IPS DF 6.9 (cell line): ENCODE results near the gene TRIM24.

Experiments used
- DNase-seq: peaks from one replicate; pipeline ENCODE4 v3.0.0-alpha.2; 2013; ENCODE audit warnings: low read depth, low spot score
- H3K27ac ChIP-seq: one replicate; pipeline ENCODE4 v1.5.1; 2013; ENCODE audit warnings: low read length, control low read depth
- H3K27me3 ChIP-seq: 2 replicates; pipeline ENCODE4 v1.6.1; 2013; ENCODE audit warnings: mild to moderate bottlenecking, low read length; ENCODE audit not compliant: control insufficient read depth, insufficient read depth
- H3K36me3 ChIP-seq: 2 replicates; pipeline ENCODE4 v1.6.1; 2013; ENCODE audit warnings: low read length; ENCODE audit not compliant: control insufficient read depth, insufficient read depth
- H3K4me1 ChIP-seq: 2 replicates; pipeline ENCODE4 v1.6.1; 2013; ENCODE audit warnings: low read length; ENCODE audit not compliant: control insufficient read depth, insufficient read depth
- H3K4me3 ChIP-seq: 2 replicates; pipeline ENCODE4 v1.5.1; 2013; ENCODE audit warnings: mild to moderate bottlenecking, low read length
- H3K9me3 ChIP-seq: 2 replicates; pipeline ENCODE4 v1.6.1; 2013; ENCODE audit warnings: low read length, inconsistent platforms; ENCODE audit not compliant: control insufficient read depth, insufficient read depth
- WGBS: extraction: QIAGEN DNeasy Blood & Tissue Kit; methylation state at CpG from one replicate; pipeline ENCODE4 v1.1.7; 2013; ENCODE audit warnings: mixed read lengths, missing lambda C conversion rate; ENCODE audit not compliant: insufficient read length, insufficient coverage; 5-methylcytosine and 5-hydroxymethylcytosine counted together

The TRIM24 gene

DNA sequence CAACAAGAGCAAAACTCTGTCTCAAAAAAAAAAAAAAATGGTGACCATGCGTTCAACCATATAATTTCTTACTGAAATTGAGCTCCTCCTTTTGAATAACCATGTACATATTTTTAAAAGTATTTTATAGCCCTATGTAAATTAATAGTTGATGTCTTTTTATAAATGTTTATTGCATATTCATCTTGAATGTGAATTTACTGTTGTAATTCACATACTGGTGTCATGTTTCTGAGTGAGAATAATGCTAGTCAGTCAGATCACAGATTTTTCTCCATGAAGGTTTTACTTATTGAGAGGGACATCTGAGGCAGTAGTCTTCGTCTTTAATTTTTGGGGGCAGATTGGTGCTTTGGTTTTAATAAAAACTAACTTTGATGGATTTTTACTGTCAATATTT lies 128.9 kb downstream of the TRIM24 start:
- H3K4me1 ChIP-seq, result no peaks in the 10 kb centered on the region; the same call in 1 of the 2 replicates
- H3K27me3 ChIP-seq, result no peaks in the 10 kb centered on the region
- H3K36me3 ChIP-seq, result peaks cover 5% of the 10 kb centered on the region; the same call in 1 of the 2 replicates
- WGBS, result no CpG with 5 or more reads among the region's 2 CpGs
- no peak for DNase-seq
- H3K9me3 ChIP-seq, result no peaks in the 10 kb centered on the region
- H3K27ac ChIP-seq, result no peak overlapping the region
- no peak overlapping the region for H3K4me3 ChIP-seq

- peaks cover 4% of the 10 kb centered on the region; the same call in 1 of the 2 replicates for H3K36me3 ChIP-seq
- no peaks in the 10 kb centered on the region for H3K27me3 ChIP-seq
- H3K4me1 ChIP-seq, result no peaks in the 10 kb centered on the region; the same call in 1 of the 2 replicates
- no peak overlapping the region for H3K27ac ChIP-seq
- WGBS, result no CpG with 5 or more reads among the region's 1 CpG
- DNase-seq, result no peak
- no peak overlapping the region for H3K4me3 ChIP-seq
- H3K9me3 ChIP-seq, result no peaks in the 10 kb centered on the region
These were observed 130.1 kb downstream of the TRIM24 start for GRCh38 chr7:138590154-138590553.

- WGBS, result no CpG with 5 or more reads among the region's 2 CpGs
- Histone ChIP-seq H3K27ac (no peak overlapping the region), H3K36me3 (no peaks in the 10 kb centered on the region), H3K27me3 (no peaks in the 10 kb centered on the region), H3K4me1 (no peaks in the 10 kb centered on the region), H3K9me3 (no peaks in the 10 kb centered on the region), H3K4me3 (no peak overlapping the region)
- DNase-seq, result no peak
These were observed 135.4 kb downstream of the TRIM24 start for GRCh38 chr7:138595454-138595853.

DNA sequence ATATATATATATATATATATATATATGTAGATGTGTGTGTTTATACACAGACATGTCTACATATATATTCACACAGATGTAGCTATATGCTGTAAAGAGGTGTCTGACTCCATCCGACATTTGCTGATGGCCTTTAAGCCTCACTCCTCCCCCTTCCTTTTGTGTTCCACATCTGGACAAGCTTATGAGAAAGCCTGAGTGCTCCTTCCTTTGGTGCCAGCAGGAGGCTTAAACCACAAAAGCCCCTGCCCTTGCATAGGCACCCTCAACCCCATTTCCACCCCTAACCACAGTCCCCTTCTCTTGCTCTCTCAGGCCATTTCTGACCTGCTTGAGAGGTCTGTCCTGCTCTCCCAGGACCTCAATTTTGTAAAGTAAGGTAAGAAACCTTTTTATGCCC lies 142.4 kb downstream of the TRIM24 start:
- H3K4me3 ChIP-seq, result no peak overlapping the region
- H3K27ac ChIP-seq, result no peak overlapping the region
- no peaks in the 10 kb centered on the region for H3K9me3 ChIP-seq
- H3K36me3 ChIP-seq, result no peaks in the 10 kb centered on the region
- no peaks in the 10 kb centered on the region for H3K4me1 ChIP-seq
- DNase-seq, result no peak
- H3K27me3 ChIP-seq, result no peaks in the 10 kb centered on the region
- no CpG with 5 or more reads among the region's 1 CpG for WGBS

- Histone ChIP-seq H3K4me3 (no peak overlapping the region), H3K36me3 (no peaks in the 10 kb centered on the region), H3K4me1 (no peaks in the 10 kb centered on the region), H3K27me3 (no peaks in the 10 kb centered on the region), H3K9me3 (no peaks in the 10 kb centered on the region), H3K27ac (no peak overlapping the region)
- DNase-seq, result no peak
- 100% methylated on average over 1 of the region's 8 CpGs for WGBS
These were observed 143.7 kb downstream of the TRIM24 start for GRCh38 chr7:138603549-138604318.

GRCh38 chr7:138606236-138606635 lies 146.2 kb downstream of the TRIM24 start:
- no CpG with 5 or more reads among the region's 3 CpGs for WGBS
- DNase-seq, result no peak
- no peaks in the 10 kb centered on the region for H3K27me3 ChIP-seq
- no peaks in the 10 kb centered on the region for H3K9me3 ChIP-seq
- H3K36me3 ChIP-seq, result no peaks in the 10 kb centered on the region
- H3K4me3 ChIP-seq, result no peak overlapping the region
- no peak overlapping the region for H3K27ac ChIP-seq
- no peaks in the 10 kb centered on the region for H3K4me1 ChIP-seq

DNA sequence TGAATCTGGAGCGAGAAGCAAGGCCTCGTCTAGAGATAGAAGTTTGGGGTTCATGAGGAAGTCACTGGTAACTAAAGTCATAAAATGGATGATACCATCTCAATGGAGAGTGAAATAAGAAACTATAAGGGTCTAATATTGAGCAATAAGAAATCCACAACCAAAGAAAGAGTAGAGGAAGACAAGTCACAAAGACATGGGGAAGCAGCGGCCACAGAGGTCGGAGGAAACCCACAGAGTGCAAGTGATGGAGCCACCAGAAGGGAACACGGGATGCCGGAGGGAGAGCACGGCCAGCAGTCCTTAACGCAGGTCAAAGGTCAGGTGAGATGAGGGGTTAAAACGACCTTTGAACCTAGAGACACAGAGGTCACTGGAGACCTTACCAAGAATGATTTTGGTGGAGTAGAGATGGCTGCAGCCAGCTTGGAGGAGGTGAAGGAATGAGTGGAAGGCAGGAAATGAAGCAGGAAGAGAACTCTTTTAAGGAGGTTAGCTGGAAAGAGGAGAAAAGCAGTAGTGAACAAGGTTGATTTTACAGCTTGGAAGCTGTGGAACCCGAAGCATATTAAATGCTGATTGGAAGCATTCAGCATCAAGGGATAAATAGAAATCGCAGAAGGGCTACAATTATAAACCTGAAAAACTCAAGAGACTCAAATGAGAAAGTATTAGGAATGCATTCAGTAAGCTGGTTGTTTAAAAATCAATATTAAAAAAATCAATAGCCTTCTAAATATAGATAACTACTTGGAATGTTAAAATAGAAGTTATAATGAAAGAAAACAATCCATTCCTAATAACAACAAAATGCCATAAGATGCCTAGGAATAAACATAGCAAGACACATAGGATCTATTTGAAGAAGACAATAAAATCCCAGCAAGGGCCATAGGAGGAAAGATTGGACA lies 147.4 kb downstream of the TRIM24 start:
- no CpG with 5 or more reads among the region's 11 CpGs for WGBS
- DNase-seq, result no peak
- Histone ChIP-seq H3K27me3 (no peaks in the 10 kb centered on the region), H3K27ac (no peak overlapping the region), H3K9me3 (no peaks in the 10 kb centered on the region), H3K4me3 (no peak overlapping the region), H3K4me1 (no peaks in the 10 kb centered on the region), H3K36me3 (no peaks in the 10 kb centered on the region)

DNA sequence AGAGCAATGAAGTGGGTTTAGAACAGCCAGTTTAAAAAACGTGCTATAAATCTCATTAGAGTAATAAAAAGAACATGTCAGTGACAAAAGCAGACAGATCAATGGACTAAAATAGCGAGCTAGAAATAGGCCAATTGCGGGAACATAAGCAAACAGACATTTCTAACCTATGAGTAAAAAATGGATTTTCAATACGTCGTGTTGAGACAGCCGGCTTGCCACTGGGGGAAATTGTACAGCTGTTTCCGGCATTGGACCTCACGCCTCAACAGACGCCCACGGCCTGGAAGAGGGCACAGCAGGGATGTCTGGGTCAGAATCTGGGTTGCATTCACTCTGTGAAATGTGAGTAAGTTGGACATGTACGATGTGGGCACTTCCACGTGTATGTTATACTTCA lies 148.2 kb downstream of the TRIM24 start:
- no peaks in the 10 kb centered on the region for H3K36me3 ChIP-seq
- H3K4me3 ChIP-seq, result no peak overlapping the region
- H3K27ac ChIP-seq, result no peak overlapping the region
- no peak for DNase-seq
- H3K27me3 ChIP-seq, result no peaks in the 10 kb centered on the region
- no peaks in the 10 kb centered on the region for H3K9me3 ChIP-seq
- WGBS, result no CpG with 5 or more reads among the region's 12 CpGs
- no peaks in the 10 kb centered on the region for H3K4me1 ChIP-seq

DNA sequence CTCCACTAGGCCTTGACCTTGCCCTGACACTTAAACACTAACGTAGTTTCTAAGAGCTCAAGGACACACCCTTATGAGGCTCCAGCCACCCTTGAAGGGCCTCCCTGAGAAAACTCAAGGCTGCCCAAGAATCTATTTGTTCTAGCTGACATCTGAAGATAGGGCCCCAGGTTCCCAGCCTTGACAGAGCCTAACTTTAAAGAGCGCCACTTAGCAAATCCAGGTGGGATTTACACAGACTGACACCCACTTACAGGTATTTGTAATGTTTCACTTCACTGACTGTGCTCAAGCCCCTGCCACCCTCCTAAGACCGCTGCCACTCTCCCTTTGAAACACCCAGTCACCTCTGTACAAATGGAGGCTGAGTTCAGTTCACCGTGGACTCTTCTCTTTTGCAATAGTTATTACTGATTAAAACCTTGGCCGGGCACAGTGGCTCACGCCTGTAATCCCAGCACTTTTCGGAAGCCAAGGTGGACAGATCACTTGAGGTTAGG lies 150.7 kb downstream of the TRIM24 start:
- Histone ChIP-seq H3K4me1 (no peaks in the 10 kb centered on the region), H3K27me3 (no peaks in the 10 kb centered on the region), H3K27ac (no peak overlapping the region), H3K36me3 (no peaks in the 10 kb centered on the region), H3K4me3 (no peak overlapping the region), H3K9me3 (no peaks in the 10 kb centered on the region)
- DNase-seq, result no peak
- no CpG with 5 or more reads among the region's 7 CpGs for WGBS

DNA sequence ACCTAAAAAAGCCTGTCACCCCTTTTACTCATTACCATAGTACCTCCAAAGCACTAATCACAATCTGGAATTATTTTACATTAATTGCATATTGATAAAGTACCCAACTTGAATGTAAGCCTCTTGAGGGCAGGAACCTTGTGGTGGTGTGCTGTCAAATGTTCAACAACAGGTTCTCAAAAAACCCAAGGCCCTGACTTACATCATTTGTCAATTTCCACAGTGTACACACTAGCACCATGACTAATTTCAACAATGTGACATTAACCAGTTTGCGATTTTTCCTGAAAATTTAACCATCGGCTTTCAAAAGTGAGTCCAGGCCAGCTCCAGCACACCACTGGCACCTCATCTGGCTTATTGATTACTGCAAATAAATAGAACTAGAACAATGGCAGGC lies 153.6 kb downstream of the TRIM24 start:
- Histone ChIP-seq H3K27me3 (no peaks in the 10 kb centered on the region), H3K36me3 (no peaks in the 10 kb centered on the region), H3K4me3 (no peak overlapping the region), H3K9me3 (no peaks in the 10 kb centered on the region), H3K4me1 (no peaks in the 10 kb centered on the region), H3K27ac (no peak overlapping the region)
- no peak for DNase-seq
- no CpG with 5 or more reads among the region's 2 CpGs for WGBS
